Stomach (tissue), 4 donors: ENCODE data around the gene MARCHF6.

Source experiments
- EP300 ChIP-seq: sonication (generic); formaldehyde crosslinking; IDR thresholded peaks from one replicate; pipeline ENCODE4 v1.6.1; 2017; ENCODE audit warnings: antibody characterized with exemption
- POLR2A ChIP-seq, 4 donors: fragments of 450-650 bp; IDR thresholded peaks; one replicate each; pipeline ENCODE4 v1.6.1; 2016; ENCODE audit warnings: antibody characterized with exemption in 4 of 4, control low read depth in 2 of 4, mild to moderate bottlenecking in 1 of 4, moderate library complexity in 1 of 4
- POLR2AphosphoS5 ChIP-seq, 3 donors: sonication (generic); formaldehyde crosslinking; IDR thresholded peaks; one replicate each; pipeline ENCODE4 v1.6.1; 2016; ENCODE audit warnings: antibody characterized with exemption in 3 of 3
- TF ChIP-seq, protein P1 (sequence below), 7 experiments: fragments of 450-650 bp in 4 of 7; fragments of 200-600 bp in 3 of 7; sonication (generic) in 3 of 7; IDR thresholded peaks; one replicate each; pipeline ENCODE4 v1.5.1; 2016 to 2019; ENCODE audit warnings: antibody characterized with exemption in 7 of 7, control low read depth in 2 of 7, mild to moderate bottlenecking in 1 of 7

DNA sequence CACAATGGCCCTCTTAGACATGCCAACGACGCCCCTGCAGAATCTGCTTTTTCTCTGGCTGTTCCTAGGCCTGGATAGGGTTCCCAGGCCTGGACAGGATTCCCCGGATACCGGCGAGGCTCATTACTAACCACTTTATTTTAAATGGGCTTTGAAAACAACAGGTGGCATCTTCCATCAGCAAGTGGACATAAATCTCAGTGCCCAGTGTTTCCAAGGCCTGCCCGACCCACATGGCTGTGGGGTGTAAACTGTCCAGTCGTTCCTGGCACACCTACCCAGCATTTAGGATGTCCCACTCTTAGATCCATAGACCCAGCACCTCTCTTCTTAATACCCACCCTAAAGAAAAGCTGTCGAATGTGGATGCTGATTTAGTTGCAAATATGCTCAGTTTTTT, 46.7 kb upstream of the MARCHF6 start:
- TF ChIP-seq, protein P1, sequence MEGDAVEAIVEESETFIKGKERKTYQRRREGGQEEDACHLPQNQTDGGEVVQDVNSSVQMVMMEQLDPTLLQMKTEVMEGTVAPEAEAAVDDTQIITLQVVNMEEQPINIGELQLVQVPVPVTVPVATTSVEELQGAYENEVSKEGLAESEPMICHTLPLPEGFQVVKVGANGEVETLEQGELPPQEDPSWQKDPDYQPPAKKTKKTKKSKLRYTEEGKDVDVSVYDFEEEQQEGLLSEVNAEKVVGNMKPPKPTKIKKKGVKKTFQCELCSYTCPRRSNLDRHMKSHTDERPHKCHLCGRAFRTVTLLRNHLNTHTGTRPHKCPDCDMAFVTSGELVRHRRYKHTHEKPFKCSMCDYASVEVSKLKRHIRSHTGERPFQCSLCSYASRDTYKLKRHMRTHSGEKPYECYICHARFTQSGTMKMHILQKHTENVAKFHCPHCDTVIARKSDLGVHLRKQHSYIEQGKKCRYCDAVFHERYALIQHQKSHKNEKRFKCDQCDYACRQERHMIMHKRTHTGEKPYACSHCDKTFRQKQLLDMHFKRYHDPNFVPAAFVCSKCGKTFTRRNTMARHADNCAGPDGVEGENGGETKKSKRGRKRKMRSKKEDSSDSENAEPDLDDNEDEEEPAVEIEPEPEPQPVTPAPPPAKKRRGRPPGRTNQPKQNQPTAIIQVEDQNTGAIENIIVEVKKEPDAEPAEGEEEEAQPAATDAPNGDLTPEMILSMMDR (IDR thresholded peaks at IDR 0.05): no peak
- TF ChIP-seq POLR2A (IDR thresholded peaks at IDR 0.05) (no peak), POLR2AphosphoS5 (IDR thresholded peaks at IDR 0.05) (no peak), EP300 (no peak)
